GM19238 (cell line): Measurements from ENCODE around the gene RBM17.
"Not testable (repeated sequence)": the region's sequence is repeated elsewhere in the genome, so short reads cannot be mapped to it uniquely, and the experiment has no call there.

Experiments
- DNase-seq: peaks from one replicate; pipeline ENCODE4 v3.0.0; 2011; ENCODE audit warnings: low spot score; ENCODE audit not compliant: insufficient read length

RBM17 gene

GRCh38 chr10:6088721-6089333 is at the start of gene RBM17:
TSS of gene RBM17 (plus strand) at chr10:6089034. CDS start at chr10:6097066, 8,032 bp downstream.
- DNase-seq = peak; percentile 86

- no peak for DNase-seq
Observed at GRCh38 chr10:6039711-6040110, 49.1 kb upstream of the RBM17 start.

GRCh38 chr10:6040205-6040604 is 48.6 kb upstream of the RBM17 start:
- no peak for DNase-seq

- DNase-seq = not testable (repeated sequence)
Observed at GRCh38 chr10:6043377-6043776, 45.5 kb upstream of the RBM17 start.

GRCh38 chr10:6044060-6044459 is 44.8 kb upstream of the RBM17 start:
- no peak for DNase-seq

GRCh38 chr10:6044751-6045313 is 44.0 kb upstream of the RBM17 start:
- DNase-seq = no peak

- no peak for DNase-seq
Observed at GRCh38 chr10:6045314-6045848, 43.5 kb upstream of the RBM17 start.

- DNase-seq = no peak
Observed at GRCh38 chr10:6045878-6046772, 42.7 kb upstream of the RBM17 start.

GRCh38 chr10:6046773-6047611 is 41.8 kb upstream of the RBM17 start:
- DNase-seq = no peak

GRCh38 chr10:6047847-6048246 is 41.0 kb upstream of the RBM17 start:
- DNase-seq = no peak

GRCh38 chr10:6048281-6049030 is 40.4 kb upstream of the RBM17 start:
- no peak for DNase-seq

- no peak for DNase-seq
Observed at GRCh38 chr10:6049031-6049400, 39.8 kb upstream of the RBM17 start.

GRCh38 chr10:6050801-6051445 is 37.9 kb upstream of the RBM17 start:
- DNase-seq = peak; percentile 63

GRCh38 chr10:6052247-6053221 is 36.3 kb upstream of the RBM17 start:
- DNase-seq = no peak

- DNase-seq = no peak
Observed at GRCh38 chr10:6053303-6053702, 35.5 kb upstream of the RBM17 start.

- no peak for DNase-seq
Observed at GRCh38 chr10:6053816-6054631, 34.8 kb upstream of the RBM17 start.

GRCh38 chr10:6054884-6055283 is 34.0 kb upstream of the RBM17 start:
- DNase-seq = no peak

- no peak for DNase-seq
Observed at GRCh38 chr10:6055929-6056328, 32.9 kb upstream of the RBM17 start.
